SU-DHL-6 (cell line): Measurements from ENCODE around the gene FAM177A1.

Source experiments
- H2AFZ ChIP-seq: fragments of 200-600 bp; sonication (generic); 2 replicates; pipeline ENCODE4 v1.6.1; 2014; ENCODE audit warnings: low read depth, mild to moderate bottlenecking, moderate library complexity, mixed read lengths, antibody characterized with exemption, low read length; ENCODE audit not compliant: severe bottlenecking
- H3F3A ChIP-seq: fragments of 200-600 bp; shearing (Covaris generic); 2 replicates; pipeline ENCODE4 v1.6.0; 2016; ENCODE audit warnings: antibody characterized with exemption, mild to moderate bottlenecking; ENCODE audit not compliant: insufficient read depth
- H3K27ac ChIP-seq: fragments of 200-600 bp; sonication (generic); 2 replicates; pipeline ENCODE4 v1.5.1; 2016; ENCODE audit warnings: low read depth, mild to moderate bottlenecking, low read length, moderate library complexity, mixed read lengths
- H3K27me3 ChIP-seq: fragments of 200-600 bp; sonication (generic), shearing (Covaris generic); 2 replicates; pipeline ENCODE4 v1.6.0; 2014; ENCODE audit warnings: mild to moderate bottlenecking, low read length
- H3K36me3 ChIP-seq: fragments of 200-600 bp; sonication (generic); 2 replicates; pipeline ENCODE4 v1.6.1; 2014; ENCODE audit warnings: mild to moderate bottlenecking, low read length, mixed read lengths
- H3K4me2 ChIP-seq: fragments of 300-600, 200-600 bp; shearing (Covaris generic), sonication (generic); 2 replicates; pipeline ENCODE4 v1.6.0; 2014; ENCODE audit warnings: low read length, low read depth, mild to moderate bottlenecking; ENCODE audit not compliant: poor library complexity, severe bottlenecking
- H3K4me3 ChIP-seq: fragments of 200-600 bp; sonication (generic); 2 replicates; pipeline ENCODE4 v1.5.1; 2014; ENCODE audit warnings: antibody characterized with exemption, low read length, mild to moderate bottlenecking, mixed read lengths; ENCODE audit not compliant: insufficient read depth, poor library complexity, severe bottlenecking
- H3K79me2 ChIP-seq: fragments of 200-600 bp; sonication (generic); 2 replicates; pipeline ENCODE4 v1.6.1; 2014; ENCODE audit warnings: mild to moderate bottlenecking, low read length, moderate library complexity; ENCODE audit not compliant: insufficient read depth
- H3K9ac ChIP-seq: fragments of 200-600 bp; sonication (generic); 2 replicates; pipeline ENCODE4 v1.7.0; 2014; ENCODE audit warnings: mild to moderate bottlenecking, low read length
- H3K9me2 ChIP-seq: fragments of 200-600 bp; sonication (generic); replicated peaks from 2 replicates; pipeline ENCODE4 v1.6.1; 2014; ENCODE audit warnings: low read length; ENCODE audit not compliant: insufficient read depth
- H3K9me3 ChIP-seq: fragments of 200-600 bp; sonication (generic); 2 replicates; pipeline ENCODE4 v1.6.1; 2014; ENCODE audit warnings: low read length, mixed read lengths; ENCODE audit not compliant: insufficient read depth
- H4K20me1 ChIP-seq: fragments of 200-600 bp; sonication (generic); 2 replicates; pipeline ENCODE4 v1.6.1; 2014; ENCODE audit warnings: low read depth, mild to moderate bottlenecking, antibody characterized with exemption, low read length, moderate library complexity, mixed read lengths
- CTCF ChIP-seq: fragments of 200-600 bp; sonication (generic); IDR thresholded peaks from one replicate; pipeline ENCODE4 v1.5.1; 2017; ENCODE audit warnings: antibody characterized with exemption, mild to moderate bottlenecking, low read length, moderate library complexity; ENCODE audit not compliant: insufficient read depth, poor library complexity, severe bottlenecking
- EZH2phosphoT487 ChIP-seq: fragments of 200-600 bp; sonication (generic), shearing (Covaris generic); conservative IDR thresholded peaks from 2 replicates; pipeline ENCODE4 v1.6.1; 2018; ENCODE audit warnings: mild to moderate bottlenecking, antibody characterized with exemption, low read length, moderate library complexity, mixed read lengths

The FAM177A1 gene

GRCh38 chr14:35078082-35078481 lies 32.0 kb downstream of the FAM177A1 start:
- no peak overlapping the region for H3K9ac ChIP-seq
- no peak for TF ChIP-seq CTCF
- TF ChIP-seq EZH2phosphoT487 = no peak
- no peak overlapping the region for H3K4me3 ChIP-seq
- peaks cover 8% of the 10 kb centered on the region; the same call in 1 of the 2 replicates for H3F3A ChIP-seq
- H3K9me3 ChIP-seq = no peaks in the 10 kb centered on the region
- H3K27me3 ChIP-seq = no peaks in the 10 kb centered on the region
- no peaks in the 10 kb centered on the region for H4K20me1 ChIP-seq
- no peak overlapping the region for H3K4me2 ChIP-seq
- H3K36me3 ChIP-seq = peaks cover 8% of the 10 kb centered on the region; the same call in 1 of the 2 replicates
- H3K27ac ChIP-seq = no peak overlapping the region
- H3K79me2 ChIP-seq = no peaks in the 10 kb centered on the region
- H3K9me2 ChIP-seq = no peaks in the 10 kb centered on the region
- H2AFZ ChIP-seq = no peak overlapping the region

- H2AFZ ChIP-seq = no peak overlapping the region
- H3K9me3 ChIP-seq = no peaks in the 10 kb centered on the region
- no peaks in the 10 kb centered on the region for H4K20me1 ChIP-seq
- no peak overlapping the region for H3K27ac ChIP-seq
- H3F3A ChIP-seq = peaks cover 8% of the 10 kb centered on the region; the same call in 1 of the 2 replicates
- no peak overlapping the region for H3K9ac ChIP-seq
- H3K9me2 ChIP-seq = no peaks in the 10 kb centered on the region
- H3K79me2 ChIP-seq = no peaks in the 10 kb centered on the region
- H3K4me3 ChIP-seq = no peak overlapping the region
- TF ChIP-seq CTCF = no peak
- H3K4me2 ChIP-seq = no peak overlapping the region
- H3K27me3 ChIP-seq = no peaks in the 10 kb centered on the region
- H3K36me3 ChIP-seq = peaks cover 12% of the 10 kb centered on the region; the same call in 1 of the 2 replicates
Observed at GRCh38 chr14:35079742-35080141, 33.7 kb downstream of the FAM177A1 start.

GRCh38 chr14:35083530-35084150 lies 37.6 kb downstream of the FAM177A1 start:
- no peak overlapping the region for H3K9ac ChIP-seq
- H3K27ac ChIP-seq = no peak overlapping the region
- peaks cover 21% of the 10 kb centered on the region for H3K36me3 ChIP-seq

More at GRCh38 chr14:35083530-35084150, 37.6 kb downstream of the FAM177A1 start:
- Histone ChIP-seq H3K9me2 (no peaks in the 10 kb centered on the region), H3F3A (peaks cover 11% of the 10 kb centered on the region; the same call in 1 of the 2 replicates), H3K4me2 (no peak overlapping the region), H2AFZ (no peak overlapping the region), H3K27me3 (no peaks in the 10 kb centered on the region), H3K9me3 (no peaks in the 10 kb centered on the region), H3K4me3 (no peak overlapping the region), H4K20me1 (no peaks in the 10 kb centered on the region), H3K79me2 (no peaks in the 10 kb centered on the region)
- TF ChIP-seq EZH2phosphoT487 = no peak
- no peak for TF ChIP-seq CTCF
